HG03354 (cell line): ENCODE measurements around the gene SCUBE2.

ENCODE experiments used
- ATAC-seq: cut with Tn5 transposase; IDR thresholded peaks from one replicate; pipeline ENCODE4 v1.9.1; 2021; ENCODE audit warnings: mild to moderate bottlenecking; ENCODE audit not compliant: unreplicated experiment, poor library complexity, severe bottlenecking

SCUBE2 gene

GRCh38 chr11:9091044-9091922 lies at the start of gene SCUBE2:
Gene SCUBE2, minus strand, starts transcription at chr11:9091599. Its CDS starts 71 bp downstream, at chr11:9091528.
- no peak for ATAC-seq

- ATAC-seq, result no peak
Observed at GRCh38 chr11:9141186-9141585, 49.8 kb upstream of the SCUBE2 start.

GRCh38 chr11:9139628-9140357 lies 48.4 kb upstream of the SCUBE2 start:
- ATAC-seq, result no peak

- ATAC-seq, result no peak
Observed at GRCh38 chr11:9138612-9139579, 47.5 kb upstream of the SCUBE2 start.

GRCh38 chr11:9138133-9138453 lies 46.7 kb upstream of the SCUBE2 start:
- ATAC-seq, result no peak

GRCh38 chr11:9137293-9138132 lies 46.1 kb upstream of the SCUBE2 start:
- peak; percentile 94 for ATAC-seq

GRCh38 chr11:9136741-9137140 lies 45.3 kb upstream of the SCUBE2 start:
- no peak for ATAC-seq

GRCh38 chr11:9133956-9134355 lies 42.6 kb upstream of the SCUBE2 start:
- no peak for ATAC-seq

- ATAC-seq, result no peak
Observed at GRCh38 chr11:9132203-9132878, 40.9 kb upstream of the SCUBE2 start.

GRCh38 chr11:9130297-9130696 lies 38.9 kb upstream of the SCUBE2 start:
- no peak for ATAC-seq

GRCh38 chr11:9126636-9127035 lies 35.2 kb upstream of the SCUBE2 start:
- no peak for ATAC-seq

- ATAC-seq, result no peak
Observed at GRCh38 chr11:9125185-9125886, 33.9 kb upstream of the SCUBE2 start.

GRCh38 chr11:9123595-9124304 lies 32.4 kb upstream of the SCUBE2 start:
- no peak for ATAC-seq

GRCh38 chr11:9121469-9121796 lies 30.0 kb upstream of the SCUBE2 start:
- ATAC-seq, result no peak

GRCh38 chr11:9120664-9121468 lies 29.5 kb upstream of the SCUBE2 start:
- ATAC-seq, result no peak

GRCh38 chr11:9118277-9118676 lies 26.9 kb upstream of the SCUBE2 start:
- no peak for ATAC-seq

GRCh38 chr11:9112075-9112474 lies 20.7 kb upstream of the SCUBE2 start:
- no peak for ATAC-seq
